ENCODE measurements around the gene SAMMSON.

Gene SAMMSON

DNA sequence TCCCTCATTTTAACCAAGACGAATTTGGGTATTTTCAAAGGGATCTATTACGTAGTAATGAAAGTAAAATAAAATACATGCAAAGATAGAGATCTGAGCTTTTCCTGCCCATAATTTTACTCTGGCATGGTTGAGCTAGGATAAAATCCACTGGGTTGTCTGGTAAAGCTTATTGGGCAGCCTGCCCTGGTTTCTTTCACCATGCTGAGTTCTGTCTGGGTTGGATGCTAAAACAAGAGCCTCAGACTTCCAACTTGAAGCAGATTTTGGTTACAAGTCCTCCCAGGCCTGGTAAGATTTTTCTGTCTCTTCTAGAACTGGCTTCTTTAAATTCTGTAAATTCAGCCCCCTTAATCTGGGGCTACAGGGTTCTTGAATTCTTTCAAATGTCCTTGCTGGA, 86.8 kb downstream of the SAMMSON start:
- no peak for DNase-seq
- no peak for TF ChIP-seq GATA1 (IDR thresholded peaks at IDR 0.05; ENCODE audit: low read depth, low read length)
- TF ChIP-seq POLR2A (IDR thresholded peaks at IDR 0.05; ENCODE audit: low read length), result no peak

DNA sequence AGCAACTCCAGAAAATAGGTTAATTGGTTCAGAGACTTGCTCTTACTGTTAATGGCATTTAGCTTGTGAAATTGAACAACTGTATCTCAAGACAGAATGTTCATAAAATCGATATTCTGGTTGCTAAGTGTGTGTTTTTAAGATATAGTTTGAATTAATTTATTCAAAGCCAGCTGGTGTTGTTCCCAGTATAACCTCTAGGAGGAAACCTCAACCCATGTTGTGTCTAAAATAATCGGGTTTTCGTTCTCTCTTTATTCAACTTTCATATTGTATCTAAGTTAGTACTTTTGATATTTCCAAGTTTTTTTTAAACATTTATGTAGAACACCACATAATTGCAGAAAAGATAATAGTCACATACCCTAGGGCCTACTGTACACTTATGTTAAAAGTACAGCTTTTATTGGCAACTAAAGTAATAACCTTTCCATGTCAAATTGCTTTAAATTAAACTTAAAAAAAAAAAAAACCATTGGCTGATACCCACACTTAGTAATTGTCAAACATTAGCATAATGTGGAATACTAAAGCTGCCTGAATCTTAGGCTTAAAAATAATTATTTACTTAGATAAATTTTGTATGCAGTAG, 90.9 kb downstream of the SAMMSON start:
- no peak for TF ChIP-seq POLR2A (IDR thresholded peaks at IDR 0.05; ENCODE audit: low read length)
- TF ChIP-seq GATA1 (IDR thresholded peaks at IDR 0.05; ENCODE audit: low read depth, low read length), result no peak
- peak in 1 of 2 experiments; percentile 4 for DNase-seq

DNA sequence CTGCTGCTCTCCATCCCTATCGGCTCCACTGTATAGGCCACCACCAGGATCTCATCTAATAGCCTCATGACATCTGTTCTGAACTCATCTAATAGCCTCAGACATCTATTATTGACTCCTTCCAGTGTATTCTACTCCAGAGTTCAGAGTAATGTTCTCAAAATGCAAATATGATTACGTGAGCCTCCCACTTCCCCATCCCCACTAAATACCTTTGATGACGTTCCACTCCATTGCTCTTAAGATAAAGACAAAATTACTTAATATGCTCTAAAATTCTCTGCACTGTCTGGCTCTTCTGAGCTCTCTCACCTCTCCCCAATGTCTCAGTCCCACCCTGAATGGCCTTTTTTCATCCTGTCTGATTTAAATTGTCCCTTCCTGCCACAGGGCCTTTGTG, 94.7 kb downstream of the SAMMSON start:
- no peak for DNase-seq
- TF ChIP-seq GATA1 (IDR thresholded peaks at IDR 0.05; ENCODE audit: low read depth, low read length) (no peak), POLR2A (IDR thresholded peaks at IDR 0.05; ENCODE audit: low read length) (no peak)

DNA sequence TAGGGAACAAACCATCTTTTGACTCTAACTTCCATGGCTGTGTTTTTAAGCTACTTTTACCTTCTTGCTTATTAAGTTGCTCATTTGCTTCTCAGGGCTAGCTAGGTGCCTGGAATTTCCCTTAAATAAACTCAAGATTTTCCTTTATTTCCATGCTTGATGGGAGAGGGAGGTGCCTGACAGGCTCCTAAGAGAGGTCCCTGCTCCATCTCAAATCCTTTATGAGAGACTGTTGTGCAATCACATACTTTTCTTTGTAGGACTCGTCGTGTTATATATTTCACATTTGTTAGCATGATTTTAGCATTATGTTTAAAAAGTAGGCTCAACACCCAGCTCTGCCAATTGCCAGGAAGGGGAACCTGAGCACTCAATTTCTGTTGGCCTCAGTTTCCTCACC, 95.7 kb downstream of the SAMMSON start:
- TF ChIP-seq GATA1 (IDR thresholded peaks at IDR 0.05; ENCODE audit: low read depth, low read length) (no peak), POLR2A (IDR thresholded peaks at IDR 0.05; ENCODE audit: low read length) (no peak)

DNA sequence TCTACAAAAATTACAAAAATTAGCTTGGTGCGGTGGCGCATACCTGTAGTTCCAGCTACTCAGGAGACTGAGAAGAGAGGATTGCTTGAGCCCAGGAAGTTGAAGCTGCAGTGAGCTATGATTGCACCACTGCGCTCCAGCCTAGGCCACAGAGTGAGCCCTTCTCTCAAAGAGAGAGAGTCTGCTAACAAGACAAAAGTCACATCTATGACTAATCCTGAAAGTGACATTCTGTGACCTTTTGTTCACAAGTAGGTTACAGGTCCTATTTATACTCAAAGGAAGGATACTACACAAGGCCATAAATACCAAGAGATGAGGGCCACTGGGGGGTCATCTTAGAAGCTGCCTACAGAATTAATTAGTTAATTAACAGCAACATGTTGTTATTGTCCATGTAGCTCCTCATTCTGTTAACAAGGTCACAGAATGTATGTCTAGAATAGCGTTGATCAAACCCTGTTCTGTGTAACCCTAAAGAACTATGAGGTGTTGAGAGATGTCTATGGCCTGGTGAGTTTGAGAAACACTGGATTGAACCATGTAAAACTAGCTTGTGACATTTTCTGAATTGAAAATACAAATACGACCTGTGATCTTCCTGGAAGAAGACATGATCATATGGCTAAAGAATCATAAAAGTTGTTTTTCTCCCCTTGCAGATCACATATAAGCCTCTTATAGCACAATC, 97.0 kb downstream of the SAMMSON start:
- TF ChIP-seq POLR2A (IDR thresholded peaks at IDR 0.05; ENCODE audit: low read length) (no peak), GATA1 (IDR thresholded peaks at IDR 0.05; ENCODE audit: low read depth, low read length) (no peak)
- no peak for DNase-seq

More for the DNA sequence above, 95.7 kb downstream of the SAMMSON start:
- DNase-seq, result no peak

DNA sequence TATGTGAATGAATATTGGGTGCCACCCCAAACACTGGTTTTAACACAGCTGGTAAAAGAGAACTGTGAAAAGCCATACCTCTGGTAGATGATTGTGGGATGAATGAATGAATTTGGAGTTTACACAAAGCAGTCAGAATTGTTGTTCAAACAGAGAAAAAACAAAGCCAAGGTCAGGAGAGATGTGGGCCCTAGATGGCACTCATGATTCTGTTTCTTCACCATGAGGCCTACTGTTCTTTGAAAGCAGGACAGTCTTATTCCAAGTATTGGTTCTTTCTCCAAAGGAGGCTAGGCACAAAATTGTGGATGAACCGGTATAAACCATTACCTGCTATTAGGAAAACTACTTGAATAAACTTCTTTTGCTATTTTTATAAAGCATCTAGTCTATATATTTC, 97.6 kb downstream of the SAMMSON start:
- TF ChIP-seq GATA1 (IDR thresholded peaks at IDR 0.05; ENCODE audit: low read depth, low read length) (no peak), POLR2A (IDR thresholded peaks at IDR 0.05; ENCODE audit: low read length) (no peak)
- no peak for DNase-seq

DNA sequence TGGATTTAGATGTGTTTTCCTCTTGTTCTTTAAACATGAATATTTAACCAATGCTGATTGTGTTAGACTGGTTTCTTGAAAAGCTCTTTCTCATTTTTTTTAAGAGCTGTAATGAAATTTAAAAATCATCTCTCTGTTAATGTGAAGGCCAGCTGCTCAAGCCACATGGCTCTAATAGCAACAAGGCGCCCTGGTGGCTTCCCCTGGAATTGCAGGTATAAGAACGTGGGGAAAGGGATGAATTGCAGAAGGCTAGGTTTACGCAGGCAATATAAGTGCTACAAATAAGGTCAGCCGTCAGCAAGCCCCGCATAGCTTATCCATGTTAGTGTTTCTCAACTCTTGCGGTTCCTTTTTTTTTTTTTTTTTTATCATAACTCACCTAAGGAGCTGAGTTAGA, 108.5 kb downstream of the SAMMSON start:
- DNase-seq, result peak; percentile 22 to 49

DNA sequence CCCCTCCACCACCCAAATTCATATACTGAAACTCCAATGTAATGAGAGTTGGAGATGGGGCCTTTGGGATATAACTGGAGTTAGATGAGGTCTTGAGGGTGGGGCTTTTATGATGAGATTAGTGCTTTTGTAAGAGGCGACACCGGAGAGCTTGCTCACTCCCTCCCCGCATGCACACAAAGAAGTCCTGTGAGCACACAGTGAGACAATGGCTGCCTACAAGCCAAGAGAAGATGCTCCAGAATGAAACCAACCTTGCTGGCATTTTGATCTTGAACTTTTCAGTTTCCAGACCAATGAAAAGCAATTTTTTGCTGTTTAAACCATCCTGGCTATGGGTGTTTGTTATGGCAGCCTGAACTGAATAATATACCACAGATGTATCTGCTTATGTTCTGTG, 109.0 kb downstream of the SAMMSON start:
- no peak for DNase-seq
- TF ChIP-seq GATA1 (IDR thresholded peaks at IDR 0.05; ENCODE audit: low read depth, low read length) (no peak), POLR2A (IDR thresholded peaks at IDR 0.05; ENCODE audit: low read length) (no peak)

More for the DNA sequence above, 108.5 kb downstream of the SAMMSON start:
- TF ChIP-seq POLR2A (IDR thresholded peaks at IDR 0.05; ENCODE audit: low read length) (no peak), GATA1 (IDR thresholded peaks at IDR 0.05; ENCODE audit: low read depth, low read length) (no peak)

DNA sequence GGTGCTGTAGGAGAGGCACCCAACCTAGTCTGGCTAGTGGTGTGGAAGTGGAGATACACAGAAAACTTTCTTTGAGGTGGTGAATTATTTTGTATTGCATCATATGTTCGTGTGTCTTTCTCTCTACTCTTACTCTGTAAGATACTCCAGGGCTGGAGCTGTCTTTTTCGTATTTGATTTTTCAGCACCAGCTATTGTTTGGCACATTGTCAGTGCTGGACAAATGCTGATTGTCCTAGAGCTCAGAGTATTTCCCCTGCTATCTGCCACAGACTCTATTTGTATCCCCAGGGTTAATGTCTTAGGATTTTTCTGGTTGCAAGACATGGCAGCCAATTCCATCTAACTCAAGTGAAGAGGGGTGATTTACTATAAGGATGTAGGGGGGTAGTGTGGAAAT, 110.5 kb downstream of the SAMMSON start:
- no peak for TF ChIP-seq POLR2A (IDR thresholded peaks at IDR 0.05; ENCODE audit: low read length)
- no peak for TF ChIP-seq GATA1 (IDR thresholded peaks at IDR 0.05; ENCODE audit: low read depth, low read length)

DNA sequence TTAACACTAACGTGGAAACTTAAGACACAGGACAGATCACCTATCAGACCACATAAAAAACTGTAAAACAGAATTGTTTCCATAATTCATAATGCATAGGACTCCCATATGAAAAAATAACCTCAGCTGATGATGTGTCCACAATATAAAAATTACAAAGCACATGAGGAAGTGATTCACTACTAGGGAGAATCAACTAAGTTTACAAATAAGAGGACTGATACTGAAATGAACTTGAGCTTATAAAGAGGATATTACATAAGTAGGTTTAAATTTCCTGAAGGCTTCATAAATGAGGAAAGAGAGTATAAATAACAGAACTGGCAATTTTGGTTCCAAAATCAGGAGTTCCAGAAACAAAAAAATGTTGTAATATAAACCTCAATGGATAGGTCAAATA, 111.9 kb downstream of the SAMMSON start:
- no peak for DNase-seq
- TF ChIP-seq GATA1 (IDR thresholded peaks at IDR 0.05; ENCODE audit: low read depth, low read length), result no peak
- no peak for TF ChIP-seq POLR2A (IDR thresholded peaks at IDR 0.05; ENCODE audit: low read length)

More for the DNA sequence above, 110.5 kb downstream of the SAMMSON start:
- no peak for DNase-seq

DNA sequence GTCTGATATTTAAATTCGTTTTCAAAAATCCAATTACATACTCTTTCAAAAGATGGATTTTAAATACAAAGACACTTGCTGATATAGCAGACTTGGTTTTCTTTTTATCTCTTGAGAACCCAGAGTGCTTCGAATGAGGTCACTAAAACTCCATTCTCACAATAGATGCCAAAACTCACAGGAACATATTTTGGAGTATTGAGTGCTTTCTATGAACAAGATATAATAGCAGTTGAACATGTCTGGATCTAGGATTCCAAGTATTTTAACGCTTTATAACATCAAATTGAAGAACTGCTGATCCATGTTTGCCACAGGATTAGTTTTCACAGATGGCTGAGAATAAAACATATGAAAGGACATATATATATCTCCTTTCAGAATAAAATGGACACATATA, 113.2 kb downstream of the SAMMSON start:
- TF ChIP-seq POLR2A (IDR thresholded peaks at IDR 0.05; ENCODE audit: low read length), result no peak
- no peak for TF ChIP-seq GATA1 (IDR thresholded peaks at IDR 0.05; ENCODE audit: low read depth, low read length)
- no peak for DNase-seq

DNA sequence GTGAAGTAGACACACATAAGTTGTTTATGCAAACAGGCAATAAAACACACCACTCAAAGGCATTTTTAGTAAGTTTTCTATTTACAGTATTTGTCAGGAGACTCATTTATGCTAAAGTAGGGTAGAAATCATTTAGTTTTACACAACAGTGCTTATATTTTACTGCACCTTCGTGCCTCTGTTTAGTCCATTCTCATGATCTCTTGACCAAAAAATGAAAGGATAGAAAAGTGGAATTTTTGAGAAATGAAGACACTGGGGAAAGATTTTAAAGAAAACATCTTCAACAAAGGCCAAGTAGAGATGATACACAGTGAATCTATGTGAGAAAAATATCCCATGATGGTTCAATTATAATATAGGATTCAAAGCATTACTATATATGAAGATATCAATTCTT, 114.9 kb downstream of the SAMMSON start:
- DNase-seq, result no peak
- TF ChIP-seq GATA1 (IDR thresholded peaks at IDR 0.05; ENCODE audit: low read depth, low read length) (no peak), POLR2A (IDR thresholded peaks at IDR 0.05; ENCODE audit: low read length) (no peak)

DNA sequence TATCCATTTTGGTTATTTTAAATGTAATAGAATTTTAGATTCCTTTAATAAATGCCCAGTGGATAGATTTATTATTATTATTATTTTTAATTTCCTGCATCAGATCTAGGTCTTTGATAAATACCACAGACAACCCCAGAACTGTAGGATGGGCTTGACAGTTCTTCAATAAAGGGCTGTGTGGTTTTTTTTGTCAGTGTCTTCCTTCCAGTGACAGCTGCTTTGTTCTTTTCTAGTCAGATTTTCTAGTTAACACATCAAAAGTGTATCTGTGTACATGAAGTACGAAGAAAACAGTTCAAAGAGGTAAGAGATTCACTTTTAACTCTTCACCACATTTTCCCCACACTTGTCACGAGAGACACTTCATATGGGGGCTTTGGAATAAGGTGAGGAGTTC, 120.3 kb downstream of the SAMMSON start:
- no peak for TF ChIP-seq POLR2A (IDR thresholded peaks at IDR 0.05; ENCODE audit: low read length)
- TF ChIP-seq GATA1 (IDR thresholded peaks at IDR 0.05; ENCODE audit: low read depth, low read length), result no peak
- DNase-seq, result no peak
